Prostate gland (tissue), 2 donors: Measurements from ENCODE around the gene C16orf89. TPM values are rescaled to one million over a fixed set of nuclear protein-coding genes. Genes with fewer than 3 reads are reported as not detected.

Experiments used
- DNase-seq: peaks from one replicate; pipeline ENCODE4 v3.0.0-alpha.2; 2019; ENCODE audit warnings: low spot score
- H3K27ac ChIP-seq, 2 donors: fragments of 200-600 bp; sonication (generic); 2 replicates each; pipeline ENCODE4 v1.5.1; 2017 to 2019
- H3K27me3 ChIP-seq: fragments of 200-600 bp; sonication (generic); replicated peaks from 2 replicates; pipeline ENCODE4 v1.5.1; 2019; ENCODE audit not compliant: insufficient read depth
- H3K36me3 ChIP-seq, 2 donors: fragments of 200-600 bp; sonication (generic); 1 replicate in 1 of 2; 2 replicates in 1 of 2; pipeline versions ENCODE4 v1.5.1 to v1.8.1; 2017 to 2019
- H3K4me1 ChIP-seq: fragments of 200-600 bp; sonication (generic); replicated peaks from 2 replicates; pipeline ENCODE4 v1.5.1; 2019
- H3K4me3 ChIP-seq, 2 donors: fragments of 200-600 bp; sonication (generic); 2 replicates each; pipeline ENCODE4 v1.5.1; 2017 to 2019
- H3K9me3 ChIP-seq: fragments of 200-600 bp; sonication (generic); 2 replicates; pipeline ENCODE4 v1.5.1; 2017
- CTCF ChIP-seq, 4 experiments: fragments of 200-600 bp in 2 of 4; fragments of 450-650 bp in 2 of 4; sonication (generic) in 2 of 4; IDR thresholded peaks; 1 replicate in 3 of 4; 2 replicates in 1 of 4; pipeline ENCODE4 v1.5.1; 2016 to 2019; ENCODE audit warnings: antibody characterized with exemption in 4 of 4, mild to moderate bottlenecking in 2 of 4, moderate library complexity in 2 of 4
- POLR2A ChIP-seq: fragments of 450-650 bp; IDR thresholded peaks from one replicate; pipeline ENCODE4 v1.6.1; 2016; ENCODE audit warnings: antibody characterized with exemption, mild to moderate bottlenecking
- POLR2AphosphoS5 ChIP-seq: sonication (generic); formaldehyde crosslinking; IDR thresholded peaks from one replicate; pipeline ENCODE4 v1.6.1; 2017; ENCODE audit warnings: antibody characterized with exemption
- WGBS: methylation state at CpG from one replicate; pipeline ENCODE4 v1.1.5; 2018; 5-methylcytosine and 5-hydroxymethylcytosine counted together
- intact Hi-C: fragments of 100-400 bp; cut with DNase I; formaldehyde crosslinking; loops from one replicate; pipeline ENCODE4 v1.14.2; 2022
- total RNA-seq, 2 donors: library from RNA; depleted of rRNA; stranded (reverse); fragments of >200 nt; gene quantifications; one replicate each; pipeline ENCODE4 v1.1.0, GENCODE V29; 2016

C16orf89 gene
- total RNA-seq, 2 donors from 2014 or later = 6.6 to 29.4 TPM

- intact Hi-C loops = no loop called here
- no peak overlapping the region for H3K4me3 ChIP-seq
- 86% methylated on average over 5 of the region's 6 CpGs for WGBS
Measured at GRCh38 chr16:5022521-5022920, 43.2 kb downstream of the C16orf89 start.

GRCh38 chr16:5020551-5020950, 45.2 kb downstream of the C16orf89 start:
- H3K27me3 ChIP-seq = no peaks in the 10 kb centered on the region
- WGBS = 74% methylated on average over 15 of the region's 15 CpGs
- H3K4me3 ChIP-seq = no peak overlapping the region
- intact Hi-C loops = no loop called here
- DNase-seq = no peak
- TF ChIP-seq CTCF (IDR thresholded peaks at IDR 0.05) = no peak
- no peak for TF ChIP-seq POLR2A
- TF ChIP-seq POLR2AphosphoS5 = no peak
- H3K9me3 ChIP-seq = no peaks in the 10 kb centered on the region
- H3K36me3 ChIP-seq = no peaks in the 10 kb centered on the region
- no peak overlapping the region for H3K27ac ChIP-seq
- H3K4me1 ChIP-seq = no peaks in the 10 kb centered on the region

More at GRCh38 chr16:5022521-5022920, 43.2 kb downstream of the C16orf89 start:
- Histone ChIP-seq H3K27me3 (no peaks in the 10 kb centered on the region), H3K4me1 (no peaks in the 10 kb centered on the region), H3K36me3 (no peaks in the 10 kb centered on the region), H3K9me3 (no peaks in the 10 kb centered on the region), H3K27ac (no peak overlapping the region)
- DNase-seq = no peak
- TF ChIP-seq CTCF (IDR thresholded peaks at IDR 0.05) (no peak), POLR2AphosphoS5 (no peak), POLR2A (no peak)

- intact Hi-C loops = no loop called here
- no peaks in the 10 kb centered on the region for H3K4me1 ChIP-seq
- H3K4me3 ChIP-seq = no peak overlapping the region
- H3K9me3 ChIP-seq = no peaks in the 10 kb centered on the region
- 87% methylated on average over 6 of the region's 6 CpGs for WGBS
- DNase-seq = no peak
- no peaks in the 10 kb centered on the region for H3K27me3 ChIP-seq
- no peaks in the 10 kb centered on the region for H3K36me3 ChIP-seq
- TF ChIP-seq POLR2A (no peak), POLR2AphosphoS5 (no peak), CTCF (IDR thresholded peaks at IDR 0.05) (no peak)
- no peak overlapping the region for H3K27ac ChIP-seq
Measured at GRCh38 chr16:5019775-5020174, 46.0 kb downstream of the C16orf89 start.

- Histone ChIP-seq H3K27me3 (no peaks in the 10 kb centered on the region), H3K27ac (no peak overlapping the region), H3K36me3 (no peaks in the 10 kb centered on the region), H3K4me3 (no peak overlapping the region), H3K9me3 (no peaks in the 10 kb centered on the region), H3K4me1 (no peaks in the 10 kb centered on the region)
- 25% methylated on average over 9 of the region's 9 CpGs for WGBS
- TF ChIP-seq POLR2AphosphoS5 = no peak
- TF ChIP-seq POLR2A = no peak
- TF ChIP-seq CTCF (IDR thresholded peaks at IDR 0.05) = no peak
- DNase-seq = no peak
- intact Hi-C loops = no loop called here
Measured at GRCh38 chr16:5018793-5019192, 47.0 kb downstream of the C16orf89 start.

- H3K27me3 ChIP-seq = no peaks in the 10 kb centered on the region
- no peaks in the 10 kb centered on the region for H3K9me3 ChIP-seq
- no peak for TF ChIP-seq CTCF (IDR thresholded peaks at IDR 0.05)
- TF ChIP-seq POLR2A = no peak
- TF ChIP-seq POLR2AphosphoS5 = no peak
- intact Hi-C loops = no loop called here
- no peaks in the 10 kb centered on the region for H3K4me1 ChIP-seq
- no peak overlapping the region for H3K4me3 ChIP-seq
- no peak overlapping the region for H3K27ac ChIP-seq
- DNase-seq = no peak
- no peaks in the 10 kb centered on the region for H3K36me3 ChIP-seq
- 94% methylated on average over 5 of the region's 5 CpGs for WGBS
Measured at GRCh38 chr16:5017678-5017969, 48.1 kb downstream of the C16orf89 start.
